GM18517 (cell line): ENCODE results near the gene GJC1.

Source experiments
- ATAC-seq: cut with Tn5 transposase; IDR thresholded peaks from one replicate; pipeline ENCODE4 v1.9.1; 2021; ENCODE audit warnings: mild to moderate bottlenecking, moderate library complexity; ENCODE audit not compliant: unreplicated experiment

GJC1 gene

GRCh38 chr17:44804302-44805089 is 25.6 kb downstream of the GJC1 start:
- ATAC-seq = no peak

DNA sequence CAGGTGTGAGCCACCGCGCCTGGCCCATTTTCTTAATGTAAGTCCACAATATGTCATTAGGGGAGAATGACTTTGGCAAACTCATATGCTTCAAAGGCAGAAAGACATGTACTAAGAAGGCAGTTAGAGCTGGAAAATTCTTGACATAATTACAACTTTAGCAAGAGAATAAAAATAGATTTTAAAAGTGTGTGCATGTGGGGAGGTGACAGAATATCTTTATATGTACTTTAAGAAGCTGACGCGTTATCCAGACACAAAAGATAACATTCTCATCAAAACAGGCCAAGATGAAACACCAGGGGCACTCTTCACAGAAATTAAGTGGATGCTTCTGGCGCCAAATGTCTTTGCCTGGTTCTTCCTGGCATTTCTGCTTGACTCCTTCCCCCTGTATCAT is 28.2 kb downstream of the GJC1 start:
- no peak for ATAC-seq

- ATAC-seq = no peak
These were observed 31.7 kb downstream of the GJC1 start for GRCh38 chr17:44798356-44798755.

DNA sequence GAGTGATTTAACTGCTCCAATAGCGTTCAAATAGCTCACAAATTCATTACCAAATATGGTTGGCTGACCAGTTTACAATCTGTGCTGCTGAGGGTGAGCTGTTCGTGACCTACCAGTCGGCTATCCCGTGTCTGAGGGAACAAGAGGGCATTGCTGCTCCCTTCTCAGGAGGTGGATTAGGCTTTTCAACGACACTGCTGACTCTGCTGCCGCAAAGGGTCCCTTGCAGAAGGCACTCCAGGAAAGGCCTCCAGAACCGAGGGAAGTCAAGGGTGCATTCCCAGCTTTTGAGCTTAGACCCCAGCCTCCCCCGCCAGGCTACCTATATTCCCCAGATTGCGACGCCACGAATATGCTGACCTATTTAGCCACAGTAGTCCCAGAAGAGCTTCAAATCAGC is 32.3 kb downstream of the GJC1 start:
- ATAC-seq = no peak

DNA sequence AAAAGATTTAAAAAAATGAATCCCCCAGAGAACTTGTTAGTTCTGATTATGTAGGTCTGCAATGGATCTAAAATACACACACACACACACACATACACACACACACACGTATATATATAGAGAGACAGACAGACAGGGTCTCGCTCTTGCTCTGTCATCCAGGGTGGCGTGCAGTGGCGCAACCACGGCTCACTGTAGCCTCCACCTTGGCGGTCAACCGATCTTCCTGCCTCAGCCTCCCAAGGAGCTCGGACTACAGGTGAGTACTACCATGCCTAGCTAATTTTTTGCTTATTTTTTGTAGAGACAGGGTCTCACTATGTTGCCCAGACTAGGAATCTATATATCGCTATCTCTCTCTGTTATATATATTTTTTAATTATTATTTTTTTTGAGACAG is 33.4 kb downstream of the GJC1 start:
- no peak for ATAC-seq

GRCh38 chr17:44795928-44796327 is 34.2 kb downstream of the GJC1 start:
- no peak for ATAC-seq

- no peak for ATAC-seq
These were observed 34.7 kb downstream of the GJC1 start for GRCh38 chr17:44795421-44795820.

- no peak for ATAC-seq
These were observed 35.2 kb downstream of the GJC1 start for GRCh38 chr17:44794851-44795413.

DNA sequence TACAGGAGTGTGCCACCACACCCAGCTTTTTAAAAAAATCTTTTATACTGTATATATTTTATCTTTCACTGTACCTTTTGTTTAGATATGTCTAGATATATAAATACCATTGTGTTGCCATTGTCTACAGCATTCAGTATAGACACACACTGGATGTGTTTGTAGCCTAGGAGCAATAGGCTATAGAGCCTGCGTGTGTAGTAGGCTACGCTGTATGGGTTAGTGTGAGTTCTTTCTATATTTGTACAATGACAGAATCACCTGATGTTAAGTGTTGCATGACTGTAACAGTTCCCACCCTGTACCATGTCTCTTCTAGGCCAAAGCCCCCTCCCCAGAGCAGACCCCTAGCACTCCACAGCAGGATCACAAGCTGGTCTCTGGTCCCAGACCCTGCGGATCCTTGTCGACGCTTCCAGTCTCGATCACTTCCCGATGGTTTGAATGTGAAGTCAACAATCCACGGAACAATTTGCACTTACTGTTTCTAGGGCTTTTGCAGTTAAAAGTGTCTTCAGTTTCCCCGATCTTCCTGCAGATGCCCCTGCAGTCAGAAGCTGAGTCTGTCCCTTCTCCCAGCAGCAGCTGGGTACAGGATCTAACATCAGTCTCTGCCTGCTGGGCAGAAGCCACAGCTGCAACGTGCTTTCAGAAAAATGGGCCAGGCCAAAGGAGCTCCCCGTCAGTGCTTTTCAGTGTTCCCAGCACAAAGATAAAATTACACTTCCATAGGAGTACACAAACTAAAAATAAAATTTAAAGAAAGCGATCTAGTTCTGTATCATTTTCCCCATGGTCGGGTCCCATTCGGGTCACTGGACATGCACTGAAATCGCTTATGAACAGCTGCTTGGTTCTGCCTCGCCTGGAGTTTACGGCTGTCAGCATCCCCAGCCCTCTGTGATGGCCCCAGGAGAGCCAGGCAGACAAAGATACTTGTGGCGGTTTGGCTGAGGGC is 35.9 kb downstream of the GJC1 start:
- no peak for ATAC-seq

- ATAC-seq = no peak
These were observed 37.8 kb downstream of the GJC1 start for GRCh38 chr17:44792276-44792675.

DNA sequence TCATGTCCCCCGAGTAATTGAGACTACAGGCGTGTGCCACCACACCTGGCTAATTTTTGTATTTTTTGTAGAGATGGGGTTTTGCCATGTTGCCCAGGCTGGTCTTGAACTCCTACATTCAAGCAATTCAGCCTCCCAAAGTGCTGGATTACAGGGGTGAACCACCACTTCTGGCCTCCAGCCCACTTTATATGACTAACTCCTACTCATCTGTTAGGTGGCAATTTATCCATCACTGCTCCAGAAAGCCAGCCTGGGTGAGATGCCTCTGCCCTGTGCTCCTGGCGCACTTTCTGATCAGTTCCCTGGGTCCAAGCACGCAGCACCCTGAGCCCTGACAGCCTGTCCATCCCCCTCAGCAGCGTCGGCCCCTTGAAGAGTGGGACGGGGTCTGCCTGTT is 41.9 kb downstream of the GJC1 start:
- no peak for ATAC-seq

DNA sequence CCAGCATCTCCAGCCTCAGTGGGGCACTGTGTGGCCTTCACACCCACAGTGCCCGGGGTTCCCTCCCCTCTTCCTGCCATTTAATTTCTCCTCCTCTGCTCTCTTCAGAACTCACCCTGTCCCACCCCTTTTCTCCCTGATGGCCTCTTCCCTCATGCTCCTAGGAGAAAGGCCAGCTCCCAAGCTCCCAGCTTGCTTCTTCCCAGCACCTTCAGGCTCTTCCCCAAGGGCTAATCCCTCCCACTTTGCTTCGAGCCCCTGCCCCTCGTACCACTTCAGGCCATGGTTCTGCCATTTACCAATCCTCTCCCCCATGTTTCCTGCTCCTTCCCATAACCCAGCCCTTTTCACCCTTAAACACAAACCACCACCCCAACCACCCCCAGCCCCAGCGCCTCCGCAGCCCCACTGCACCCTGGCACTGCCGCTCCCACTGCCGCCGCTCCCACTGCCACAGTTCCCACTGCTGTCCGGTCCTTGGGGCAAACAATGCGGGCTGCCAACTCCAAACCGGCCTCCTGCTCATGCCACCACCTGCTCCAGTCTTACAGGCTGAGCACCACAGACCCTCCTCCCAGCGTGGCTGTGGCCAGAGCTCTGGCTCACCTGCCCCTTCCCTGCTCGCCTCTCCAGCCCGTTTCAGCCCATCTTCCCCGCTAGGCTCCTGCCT is 42.7 kb downstream of the GJC1 start:
- no peak for ATAC-seq

- ATAC-seq = no peak
These were observed 43.5 kb downstream of the GJC1 start for GRCh38 chr17:44786551-44787081.

DNA sequence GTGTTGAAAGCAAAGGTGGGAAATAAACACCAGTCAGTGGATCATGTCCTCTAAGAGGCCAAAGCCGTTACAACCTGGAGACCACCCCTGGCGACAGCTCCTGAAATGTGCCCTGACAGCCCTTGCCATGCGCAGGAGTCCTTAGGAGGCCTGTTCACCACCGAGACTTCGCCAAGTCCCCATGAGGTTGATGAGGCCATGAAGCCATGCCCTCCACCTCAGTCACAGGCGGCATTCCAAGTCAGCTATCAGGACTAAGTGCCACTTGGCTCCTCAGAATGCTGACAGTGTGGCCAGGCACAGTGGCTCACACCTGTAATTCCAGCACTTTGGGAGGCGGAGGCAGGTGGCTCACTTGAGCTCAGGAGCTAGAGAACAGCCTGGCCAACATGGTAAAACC is 44.2 kb downstream of the GJC1 start:
- no peak for ATAC-seq

- ATAC-seq = no peak
These were observed 47.7 kb downstream of the GJC1 start for GRCh38 chr17:44782326-44782850.

- no peak for ATAC-seq
These were observed 48.3 kb downstream of the GJC1 start for GRCh38 chr17:44781551-44782325.

DNA sequence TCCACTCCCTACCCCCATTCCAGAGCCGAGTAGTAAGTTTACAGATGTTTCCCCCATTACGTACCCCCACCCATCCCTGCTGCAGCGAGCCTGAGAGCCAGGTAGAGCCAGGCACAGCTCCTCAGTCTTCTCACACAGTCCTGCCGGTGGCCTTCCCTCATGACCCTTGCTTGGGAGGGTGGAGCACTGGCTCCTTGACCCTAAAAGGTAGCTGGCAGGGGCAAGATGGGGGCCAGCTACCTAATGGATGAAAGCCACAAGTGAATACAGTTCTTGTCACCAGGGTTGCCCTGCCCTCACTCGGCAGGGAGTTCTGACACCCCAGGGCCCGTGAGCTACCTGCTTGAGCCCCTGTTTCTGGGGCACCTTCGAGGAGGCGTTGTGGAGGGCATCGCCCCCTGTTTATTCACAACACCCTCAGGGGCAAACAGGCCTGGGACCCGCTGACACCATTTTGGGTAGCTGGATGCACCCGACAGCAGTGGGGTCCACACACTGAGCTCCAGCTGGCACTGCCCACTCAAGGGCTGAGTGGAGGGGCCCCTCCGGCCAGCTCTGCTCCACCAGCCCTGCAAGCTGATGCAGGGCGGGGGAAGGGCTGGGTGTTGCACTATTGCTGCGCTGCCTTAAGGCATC is 49.1 kb downstream of the GJC1 start:
- ATAC-seq = no peak

DNA sequence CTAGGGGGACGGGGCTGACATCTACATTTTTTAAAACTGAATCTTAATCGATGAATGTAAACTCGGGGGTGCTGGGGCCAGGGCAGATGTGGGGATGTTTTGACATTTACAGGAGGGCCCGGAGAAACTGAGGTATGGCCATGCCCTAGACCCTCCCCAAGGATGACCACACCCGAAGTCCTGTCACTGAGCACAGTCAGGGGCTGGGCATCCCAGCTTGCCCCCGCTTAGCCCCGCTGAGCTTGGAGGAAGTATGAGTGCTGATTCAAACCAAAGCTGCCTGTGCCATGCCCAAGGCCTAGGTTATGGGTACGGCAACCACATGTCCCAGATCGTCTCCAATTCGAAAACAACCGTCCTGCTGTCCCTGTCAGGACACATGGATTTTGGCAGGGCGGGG is 49.9 kb downstream of the GJC1 start:
- no peak for ATAC-seq
